Endodermal cell (in vitro differentiated cells): Measurements from ENCODE around the gene AHNAK2. TPM values are rescaled to one million over a fixed set of nuclear protein-coding genes. Genes with fewer than 3 reads are reported as not detected.

Experiments used
- DNase-seq: peaks from one replicate; pipeline ENCODE4 v3.0.0-alpha.2; 2017
- H3K27ac ChIP-seq: 2 replicates; pipeline ENCODE4 v1.5.1; 2013; ENCODE audit warnings: mild to moderate bottlenecking, low read depth, low read length, moderate library complexity
- H3K27me3 ChIP-seq: 2 replicates; pipeline ENCODE4 v1.6.1; 2013; ENCODE audit warnings: mild to moderate bottlenecking, low read length, moderate library complexity; ENCODE audit not compliant: insufficient read depth, control insufficient read depth, poor library complexity, severe bottlenecking
- H3K36me3 ChIP-seq: 2 replicates; pipeline ENCODE4 v1.7.0; 2013; ENCODE audit warnings: mild to moderate bottlenecking, low read length, moderate library complexity; ENCODE audit not compliant: control insufficient read depth, insufficient read depth
- H3K4me1 ChIP-seq: one replicate; pipeline ENCODE4 v1.7.0; 2013; ENCODE audit warnings: low read length; ENCODE audit not compliant: control insufficient read depth, insufficient read depth
- H3K4me3 ChIP-seq: 2 replicates; pipeline ENCODE4 v1.5.1; 2013; ENCODE audit warnings: mild to moderate bottlenecking, low read length, moderate library complexity
- H3K9ac ChIP-seq: 2 replicates; pipeline ENCODE4 v1.6.1; 2013; ENCODE audit warnings: mild to moderate bottlenecking, low read length, moderate library complexity; ENCODE audit not compliant: poor library complexity, severe bottlenecking; ENCODE audit errors: extremely low read depth
- H3K9me3 ChIP-seq: 2 replicates; pipeline ENCODE4 v1.6.1; 2013; ENCODE audit warnings: mild to moderate bottlenecking, low read length, moderate library complexity; ENCODE audit not compliant: control insufficient read depth
- H3K27ac Mint-ChIP-seq: 2 replicates; pipeline ENCODE4 v1.8.0; 2020; ENCODE audit warnings: mixed read lengths
- H3K27me3 Mint-ChIP-seq: 2 replicates; pipeline ENCODE4 v1.8.0; 2021; ENCODE audit warnings: mild to moderate bottlenecking, mixed read lengths; ENCODE audit not compliant: insufficient read depth
- H3K36me3 Mint-ChIP-seq: 2 replicates; pipeline ENCODE4 v1.8.0; 2020; ENCODE audit warnings: low read depth, mixed read lengths
- H3K4me1 Mint-ChIP-seq: 2 replicates; pipeline ENCODE4 v1.8.0; 2020; ENCODE audit warnings: mixed read lengths
- H3K4me3 Mint-ChIP-seq: 2 replicates; pipeline ENCODE4 v1.8.0; 2020; ENCODE audit warnings: mild to moderate bottlenecking, moderate library complexity, mixed read lengths
- H3K9me3 Mint-ChIP-seq: 2 replicates; pipeline ENCODE4 v1.8.0; 2020; ENCODE audit warnings: mild to moderate bottlenecking, mixed read lengths
- CTCF ChIP-seq: fragments of 200-600 bp; sonication (generic); conservative IDR thresholded peaks from 2 replicates; pipeline ENCODE4 v1.5.0; 2021; ENCODE audit warnings: antibody characterized with exemption, mild to moderate bottlenecking
- WGBS, 2 experiments: methylation state at CpG; one replicate each; pipeline versions ENCODE4 v1.1.5 to v1.1.7; 2013; ENCODE audit warnings: missing lambda C conversion rate in 2 of 2, mixed read lengths in 1 of 2; ENCODE audit not compliant: insufficient coverage in 1 of 2, insufficient read length in 1 of 2; 5-methylcytosine and 5-hydroxymethylcytosine counted together
- total RNA-seq, 2 donors: library from RNA; stranded (reverse); fragmentation: NEBNext Ultra II Directional in 1 of 2; extraction: Animal tissue kit (Norgen Biotek cat#: 25700) in 1 of 2; gene quantifications; 2 replicates in 1 of 2; 3 replicates in 1 of 2; pipeline ENCODE4 v1.2.1, GENCODE V29; 2021

AHNAK2 gene
- total RNA-seq, 2 donors from 2014 or later = 0.93 to 2.2 TPM

DNA sequence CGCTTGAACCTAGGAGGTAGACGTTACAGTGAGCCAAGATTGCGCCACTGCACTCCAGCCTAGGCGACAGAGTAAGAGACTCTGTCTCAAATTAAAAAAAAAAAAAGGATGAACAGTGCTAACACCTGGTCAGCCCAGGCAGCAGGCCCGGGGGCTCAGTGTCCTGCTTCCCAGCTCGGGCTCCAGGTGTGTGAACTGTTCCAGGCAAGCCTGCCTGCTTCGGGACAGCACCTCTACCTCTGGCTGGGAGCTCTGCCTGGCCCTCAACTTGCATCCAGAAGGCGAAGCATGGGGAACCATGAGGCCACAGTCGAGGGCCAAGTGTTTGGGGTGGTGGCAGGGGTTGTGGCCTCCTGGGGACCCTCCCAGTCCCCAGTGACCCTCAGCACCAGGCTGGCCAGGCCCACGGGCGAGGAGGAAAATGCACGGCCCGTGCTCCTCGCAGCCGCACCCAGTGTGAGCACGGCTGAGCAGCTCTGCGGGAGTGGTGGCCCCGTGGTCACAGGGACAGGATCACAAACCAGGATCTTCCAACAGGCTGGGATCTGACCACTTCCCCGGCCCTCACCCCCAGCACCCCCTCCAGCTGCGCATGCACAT lies 27.3 kb upstream of the AHNAK2 start:
- Histone ChIP-seq H3K27ac (no peak overlapping the region), H3K4me3 (no peak overlapping the region), H3K9me3 (no peaks in the 10 kb centered on the region), H3K9ac (no peak overlapping the region), H3K36me3 (peaks cover 20% of the 10 kb centered on the region), H3K4me1 (no peaks in the 10 kb centered on the region), H3K27me3 (no peaks in the 10 kb centered on the region)
- Mint-ChIP-seq H3K27ac (no peak overlapping the region), H3K36me3 (peaks cover 16% of the 10 kb centered on the region), H3K4me3 (no peak overlapping the region), H3K4me1 (no peaks in the 10 kb centered on the region), H3K27me3 (no peaks in the 10 kb centered on the region), H3K9me3 (no peaks in the 10 kb centered on the region)
- 92 to 97% methylated on average over 15 to 20 of the region's 20 CpGs for WGBS, 2 experiments
- no peak for TF ChIP-seq CTCF
- DNase-seq = no peak

DNA sequence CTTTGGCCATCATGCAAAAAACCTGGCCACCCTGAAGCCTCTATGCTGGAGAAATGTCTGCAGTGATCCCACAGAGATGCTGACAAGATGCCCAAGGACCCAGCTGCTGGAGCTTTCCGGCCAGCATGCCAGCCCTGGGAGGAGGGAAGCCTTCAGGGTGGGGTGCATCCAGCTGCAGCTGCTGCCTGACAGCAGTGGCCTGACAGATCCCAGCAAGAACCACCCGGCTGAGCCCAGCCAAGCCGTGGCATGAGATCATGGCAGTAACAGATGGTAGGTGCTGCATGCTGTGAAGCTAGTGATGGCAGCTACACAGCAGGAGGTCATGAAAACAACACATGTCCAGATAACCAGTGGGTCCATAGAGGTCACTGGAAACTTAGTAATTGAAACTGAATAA lies 21.2 kb upstream of the AHNAK2 start:
- no peaks in the 10 kb centered on the region for H3K27me3 Mint-ChIP-seq
- peaks cover 3% of the 10 kb centered on the region for H3K36me3 ChIP-seq
- no peaks in the 10 kb centered on the region for H3K9me3 Mint-ChIP-seq
- H3K4me1 Mint-ChIP-seq = no peaks in the 10 kb centered on the region
- no peak for TF ChIP-seq CTCF
- DNase-seq = no peak
- H3K4me1 ChIP-seq = no peaks in the 10 kb centered on the region
- peaks cover 9% of the 10 kb centered on the region for H3K36me3 Mint-ChIP-seq
- H3K27ac Mint-ChIP-seq = no peak overlapping the region
- H3K4me3 ChIP-seq = no peak overlapping the region
- H3K27me3 ChIP-seq = no peaks in the 10 kb centered on the region
- 82 to 91% methylated on average over 2 to 3 of the region's 3 CpGs for whole genome bisulfite sequencing, 2 experiments
- peaks cover 5% of the 10 kb centered on the region for H3K9me3 ChIP-seq
- H3K27ac ChIP-seq = no peak overlapping the region
- no peak overlapping the region for H3K9ac ChIP-seq
- H3K4me3 Mint-ChIP-seq = no peak overlapping the region

DNA sequence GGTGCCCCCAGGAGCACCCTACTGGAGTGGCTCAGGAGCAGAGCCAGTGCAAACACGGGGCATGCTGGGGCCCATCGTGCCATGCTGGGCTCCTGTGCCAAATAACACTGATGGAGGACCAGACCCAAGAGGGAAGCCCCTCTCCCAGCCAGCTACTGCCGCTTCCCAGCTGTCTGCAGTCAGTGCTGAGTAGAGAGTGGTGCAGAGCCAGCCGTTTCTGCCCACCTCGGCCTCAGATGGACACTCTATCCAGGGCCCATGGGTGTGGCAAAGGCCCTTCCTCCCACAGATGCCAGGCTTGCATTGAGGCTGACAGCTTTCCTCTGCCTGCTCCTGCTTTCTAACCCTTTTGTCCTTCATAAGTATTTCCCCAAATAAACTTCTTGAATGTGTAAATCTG lies 20.6 kb upstream of the AHNAK2 start:
- no peaks in the 10 kb centered on the region for H3K27me3 ChIP-seq
- WGBS, 2 experiments = 92 to 98% methylated on average over 5 of the region's 5 CpGs
- Mint-ChIP-seq H3K4me3 (no peak overlapping the region), H3K27ac (no peak overlapping the region), H3K4me1 (no peaks in the 10 kb centered on the region), H3K27me3 (no peaks in the 10 kb centered on the region), H3K9me3 (no peaks in the 10 kb centered on the region), H3K36me3 (peaks cover 14% of the 10 kb centered on the region)
- H3K9me3 ChIP-seq = peaks cover 5% of the 10 kb centered on the region
- H3K9ac ChIP-seq = no peak overlapping the region
- H3K27ac ChIP-seq = no peak overlapping the region
- no peak overlapping the region for H3K4me3 ChIP-seq
- DNase-seq = no peak
- TF ChIP-seq CTCF = no peak
- no peaks in the 10 kb centered on the region for H3K4me1 ChIP-seq
- peaks cover 3% of the 10 kb centered on the region for H3K36me3 ChIP-seq
